ENCODE results near the gene PTPN9.
"Not testable (repeated sequence)": the region's sequence is repeated elsewhere in the genome, so short reads cannot be mapped to it uniquely, and the experiment has no call there.

PTPN9 gene

GRCh38 chr15:75565062-75565970 is 13.8 kb downstream of the PTPN9 start:
- H3K4me2 ChIP-seq (ENCODE audit: low read length), result no peak overlapping the region
- no peaks in the 10 kb centered on the region for H3K9me3 ChIP-seq (ENCODE audit: low read length)
- H3F3A ChIP-seq (ENCODE audit: insufficient read depth, low read length), result peaks cover 4% of the 10 kb centered on the region; the same call in 1 of the 2 replicates
- H3K36me3 ChIP-seq (ENCODE audit: insufficient read depth, low read length), result peaks cover 7% of the 10 kb centered on the region; the same call in 1 of the 2 replicates
- H4K20me1 ChIP-seq (ENCODE audit: insufficient read depth, low read length), result no peaks in the 10 kb centered on the region
- no peak for TF ChIP-seq EZH2 (IDR thresholded peaks at IDR 0.05; ENCODE audit: borderline replicate concordance, low read length)
- H3K79me2 ChIP-seq (ENCODE audit: insufficient read depth, low read length), result peaks cover 20% of the 10 kb centered on the region
- H3K4me3 ChIP-seq (ENCODE audit: low read depth, low read length, poor library complexity, severe bottlenecking), result no peak overlapping the region
- H3K9me2 ChIP-seq (ENCODE audit: low read depth, low read length), result no peaks in the 10 kb centered on the region
- H3K27me3 ChIP-seq (ENCODE audit: insufficient read depth, low read length), result no peaks in the 10 kb centered on the region
- H3K4me1 ChIP-seq (ENCODE audit: insufficient read depth, low read length, severe bottlenecking), result no peaks in the 10 kb centered on the region
- no peak overlapping the region for H3K9ac ChIP-seq (ENCODE audit: low read length)
- H3K27ac ChIP-seq (ENCODE audit: low read depth, low read length, poor library complexity, severe bottlenecking), result no peak overlapping the region
- no peak overlapping the region for H2AFZ ChIP-seq (ENCODE audit: low read length)

GRCh38 chr15:75561888-75562287 is 17.2 kb downstream of the PTPN9 start:
- no peak overlapping the region for H3K4me3 ChIP-seq (ENCODE audit: low read depth, low read length, poor library complexity, severe bottlenecking)
- peaks cover 11% of the 10 kb centered on the region for H3K79me2 ChIP-seq (ENCODE audit: insufficient read depth, low read length)
- H3K36me3 ChIP-seq (ENCODE audit: insufficient read depth, low read length), result no peaks in the 10 kb centered on the region
- no peaks in the 10 kb centered on the region for H3K9me3 ChIP-seq (ENCODE audit: low read length)
- no peaks in the 10 kb centered on the region for H3K4me1 ChIP-seq (ENCODE audit: insufficient read depth, low read length, severe bottlenecking)
- peaks cover 4% of the 10 kb centered on the region; the same call in 1 of the 2 replicates for H3F3A ChIP-seq (ENCODE audit: insufficient read depth, low read length)
- no peaks in the 10 kb centered on the region for H3K27me3 ChIP-seq (ENCODE audit: insufficient read depth, low read length)
- no peaks in the 10 kb centered on the region for H4K20me1 ChIP-seq (ENCODE audit: insufficient read depth, low read length)
- no peak overlapping the region for H3K4me2 ChIP-seq (ENCODE audit: low read length)
- no peak overlapping the region for H3K27ac ChIP-seq (ENCODE audit: low read depth, low read length, poor library complexity, severe bottlenecking)
- no peaks in the 10 kb centered on the region for H3K9me2 ChIP-seq (ENCODE audit: low read depth, low read length)
- H2AFZ ChIP-seq (ENCODE audit: low read length), result no peak overlapping the region
- TF ChIP-seq CTCF (IDR thresholded peaks at IDR 0.05; ENCODE audit: low read length) (no peak), EZH2 (IDR thresholded peaks at IDR 0.05; ENCODE audit: borderline replicate concordance, low read length) (no peak)
- H3K9ac ChIP-seq (ENCODE audit: low read length), result no peak overlapping the region

GRCh38 chr15:75559360-75559759 is 19.8 kb downstream of the PTPN9 start:
- H3K4me1 ChIP-seq (ENCODE audit: insufficient read depth, low read length, severe bottlenecking); H3K36me3 ChIP-seq (ENCODE audit: insufficient read depth, low read length); H3K9me2 ChIP-seq (ENCODE audit: low read depth, low read length); H3K4me3 ChIP-seq (ENCODE audit: low read depth, low read length, poor library complexity, severe bottlenecking); H3K79me2 ChIP-seq (ENCODE audit: insufficient read depth, low read length); H3K9me3 ChIP-seq (ENCODE audit: low read length); H3K27ac ChIP-seq (ENCODE audit: low read depth, low read length, poor library complexity, severe bottlenecking); H3K27me3 ChIP-seq (ENCODE audit: insufficient read depth, low read length); H4K20me1 ChIP-seq (ENCODE audit: insufficient read depth, low read length); H3K9ac ChIP-seq (ENCODE audit: low read length); H3K4me2 ChIP-seq (ENCODE audit: low read length); H2AFZ ChIP-seq (ENCODE audit: low read length); H3F3A ChIP-seq (ENCODE audit: insufficient read depth, low read length): not testable (repeated sequence)

- H3K4me2 ChIP-seq (ENCODE audit: low read length); H3K9me2 ChIP-seq (ENCODE audit: low read depth, low read length); H3K9me3 ChIP-seq (ENCODE audit: low read length); H3K4me3 ChIP-seq (ENCODE audit: low read depth, low read length, poor library complexity, severe bottlenecking); H3K79me2 ChIP-seq (ENCODE audit: insufficient read depth, low read length); H3K27me3 ChIP-seq (ENCODE audit: insufficient read depth, low read length); H4K20me1 ChIP-seq (ENCODE audit: insufficient read depth, low read length); H3F3A ChIP-seq (ENCODE audit: insufficient read depth, low read length); H3K27ac ChIP-seq (ENCODE audit: low read depth, low read length, poor library complexity, severe bottlenecking); H3K4me1 ChIP-seq (ENCODE audit: insufficient read depth, low read length, severe bottlenecking); H3K36me3 ChIP-seq (ENCODE audit: insufficient read depth, low read length); H3K9ac ChIP-seq (ENCODE audit: low read length); H2AFZ ChIP-seq (ENCODE audit: low read length): not testable (repeated sequence)
Measured at GRCh38 chr15:75558955-75559354, 20.2 kb downstream of the PTPN9 start.
